HCT116 (cell line): ENCODE measurements around the gene CREBL2. TPM values are rescaled to one million over a fixed set of nuclear protein-coding genes. Genes with fewer than 3 reads are reported as not detected.

ENCODE experiments used
- ATAC-seq: fragments of 200-7000 bp; cut with Tn5 transposase; 2 replicates; pipeline ENCODE4 v1.9.1; 2020; ENCODE audit warnings: mild to moderate bottlenecking, moderate library complexity
- BruUV-seq: library from RNA; stranded (reverse); fragments of 400-500 nt; replicated peaks from 2 replicates; lab custom pipeline; 2021; lab: Mats Ljungman, UMichigan
- CTCF ChIA-PET: fragments of 300-600 bp; sonication (Branson Sonifier 250); formaldehyde crosslinking; loops from one replicate; lab custom pipeline; 2021; ENCODE audit warnings: antibody characterized with exemption; lab: Charles Lee
- POLR2A ChIA-PET: fragments of 300-600, 350-600 bp; sonication (Branson Sonifier 250); formaldehyde crosslinking; loops from one replicate; lab custom pipeline; 2021; ENCODE audit warnings: antibody characterized with exemption; lab: Charles Lee
- RAD21 ChIA-PET, 2 experiments: fragments of 300-600 bp; sonication (Branson Sonifier 250); formaldehyde crosslinking; loops; one replicate each; lab custom pipeline; 2023; ENCODE audit warnings: low total read pairs in 2 of 2; ENCODE audit not compliant: uncharacterized antibody in 2 of 2, unreplicated experiment in 2 of 2, low non-redundant PET in 1 of 2; lab: Charles Lee
- DNase-seq: peaks from one replicate; pipeline ENCODE4 v3.0.0-alpha.2; 2010; ENCODE audit warnings: low read depth, low spot score
- H2AFZ ChIP-seq: fragments of 200-600 bp; shearing (Covaris generic), sonication (generic); 2 replicates; pipeline ENCODE4 v1.6.1; 2017; ENCODE audit warnings: low read depth, mixed run types, mixed read lengths, antibody characterized with exemption, low read length; ENCODE audit not compliant: poor library complexity, severe bottlenecking
- H3K27ac ChIP-seq: 2 replicates; pipeline ENCODE4 v1.5.1; 2012; ENCODE audit warnings: low read depth, low read length
- H3K27me3 ChIP-seq: fragments of 200-600 bp; sonication (generic); 2 replicates; pipeline ENCODE4 v1.6.1; 2016; ENCODE audit warnings: mixed run types, low read length, mixed read lengths; ENCODE audit not compliant: insufficient read depth
- H3K36me3 ChIP-seq, 2 experiments: fragments of 200-500 bp in 1 of 2; fragments of 200-600 bp in 1 of 2; sonication (Bioruptor generic) in 1 of 2; sonication (generic) in 1 of 2; 2 replicates each; pipeline versions ENCODE4 v1.5.1 to v1.6.1; 2014 to 2016; ENCODE audit warnings: low read length in 2 of 2, inconsistent platforms in 1 of 2, mixed read lengths in 1 of 2, mixed run types in 1 of 2; ENCODE audit not compliant: insufficient read depth in 2 of 2, control insufficient read depth in 1 of 2
- H3K4me1 ChIP-seq, 2 experiments: fragments of 200-600 bp in 1 of 2; sonication (generic) in 1 of 2; 2 replicates each; pipeline versions ENCODE4 v1.5.1 to v1.6.1; 2012 to 2017; ENCODE audit warnings: low read length in 2 of 2, inconsistent platforms in 1 of 2, mild to moderate bottlenecking in 1 of 2, mixed read lengths in 1 of 2, mixed run types in 1 of 2, moderate library complexity in 1 of 2; ENCODE audit not compliant: insufficient read depth in 2 of 2, control insufficient read depth in 1 of 2
- H3K4me2 ChIP-seq: fragments of 200-600 bp; sonication (generic); 2 replicates; pipeline ENCODE4 v1.6.1; 2017; ENCODE audit warnings: mixed run types, low read length, mixed read lengths
- H3K4me3 ChIP-seq, 2 experiments: fragments of 200-600 bp in 1 of 2; sonication (generic) in 1 of 2; replicated peaks in 1 of 2; 2 replicates each; pipeline ENCODE4 v1.5.1; 2011 to 2016; ENCODE audit warnings: low read length in 2 of 2, control low read depth in 1 of 2, low read depth in 1 of 2, mild to moderate bottlenecking in 1 of 2, mixed read lengths in 1 of 2, mixed run types in 1 of 2
- H3K79me2 ChIP-seq: fragments of 200-600 bp; sonication (generic); 2 replicates; pipeline ENCODE4 v1.6.1; 2017; ENCODE audit warnings: mild to moderate bottlenecking, mixed run types, low read length, moderate library complexity, mixed read lengths; ENCODE audit not compliant: insufficient read depth
- H3K9ac ChIP-seq: fragments of 200-600 bp; sonication (generic); 2 replicates; pipeline ENCODE4 v1.6.1; 2016; ENCODE audit warnings: low read length, mixed read lengths
- H3K9me2 ChIP-seq: fragments of 200-600 bp; sonication (generic), shearing (Covaris generic); 2 replicates; pipeline ENCODE4 v1.6.1; 2017; ENCODE audit warnings: mixed run types, mild to moderate bottlenecking, moderate library complexity; ENCODE audit not compliant: insufficient read depth
- H3K9me3 ChIP-seq, 2 experiments: fragments of 200-500 bp in 1 of 2; fragments of 200-600 bp in 1 of 2; sonication (Bioruptor generic) in 1 of 2; sonication (generic) in 1 of 2; 2 replicates each; pipeline ENCODE4 v1.6.1; 2014 to 2017; ENCODE audit warnings: low read length in 2 of 2, mixed read lengths in 2 of 2, inconsistent platforms in 1 of 2, low read depth in 1 of 2, mild to moderate bottlenecking in 1 of 2, mixed run types in 1 of 2, moderate library complexity in 1 of 2; ENCODE audit not compliant: control insufficient read depth in 1 of 2, insufficient read depth in 1 of 2
- H4K20me1 ChIP-seq: fragments of 200-600 bp; sonication (generic), shearing (Covaris generic); 2 replicates; pipeline ENCODE4 v1.6.1; 2017; ENCODE audit warnings: mixed run types, mild to moderate bottlenecking, moderate library complexity; ENCODE audit not compliant: insufficient read depth
- CBX3 ChIP-seq: IDR thresholded peaks from 2 replicates; pipeline ENCODE4 v1.6.1; 2012; ENCODE audit warnings: low read depth
- CEBPB ChIP-seq: IDR thresholded peaks from 2 replicates; pipeline ENCODE4 v1.6.1; 2012; ENCODE audit warnings: low read depth
- ELF1 ChIP-seq: IDR thresholded peaks from 2 replicates; pipeline ENCODE4 v1.6.1; 2012; ENCODE audit warnings: low read depth, borderline replicate concordance
- EZH2 ChIP-seq: fragments of 200-600 bp; sonication (generic); IDR thresholded peaks from 2 replicates; pipeline ENCODE4 v1.6.1; 2017; ENCODE audit warnings: antibody characterized with exemption, mixed run types
- JUND ChIP-seq: IDR thresholded peaks from 2 replicates; pipeline ENCODE4 v1.6.1; 2012
- POLR2A ChIP-seq: IDR thresholded peaks from 2 replicates; pipeline ENCODE4 v1.7.0; 2011; ENCODE audit warnings: borderline replicate concordance; ENCODE audit not compliant: insufficient read depth, insufficient read length; ENCODE audit errors: extremely low read depth
- POLR2AphosphoS5 ChIP-seq: IDR thresholded peaks from 2 replicates; pipeline ENCODE4 v1.6.1; 2011; ENCODE audit warnings: mild to moderate bottlenecking, low read depth, low read length, moderate library complexity
- SRF ChIP-seq: IDR thresholded peaks from 2 replicates; pipeline ENCODE4 v1.6.1; 2012; ENCODE audit warnings: low read depth
- TCF7L2 ChIP-seq: IDR thresholded peaks from 2 replicates; pipeline ENCODE4 v1.7.0; 2011; ENCODE audit warnings: borderline replicate concordance, inconsistent platforms; ENCODE audit not compliant: insufficient read depth, insufficient read length; ENCODE audit errors: extremely low read depth
- ZFX ChIP-seq: fragments of 450-650 bp; IDR thresholded peaks from 2 replicates; pipeline ENCODE4 v1.6.1; 2017
- ZNF274 ChIP-seq: fragments of 200-500 bp; sonication (Bioruptor generic); IDR thresholded peaks from 2 replicates; pipeline ENCODE4 v1.6.1; 2014; ENCODE audit warnings: mild to moderate bottlenecking, low read depth, low read length, inconsistent platforms
- intact Hi-C: fragments of 100-400 bp; cut with micrococcal nuclease; formaldehyde crosslinking; loops from 2 replicates; pipeline ENCODE4 v1.10.0; 2022
- total RNA-seq: library from RNA; stranded (reverse); gene quantifications from one replicate; pipeline ENCODE4 v1.2.1, GENCODE V29; 2021; ENCODE audit not compliant: unreplicated experiment
- TF ChIP-seq, protein P1 (sequence below): IDR thresholded peaks from 2 replicates; pipeline ENCODE4 v1.6.1; 2012
- TF ChIP-seq, protein P2 (sequence below): IDR thresholded peaks from 2 replicates; pipeline ENCODE4 v1.6.1; 2012

Gene CREBL2
- total RNA-seq, 1 experiment from 2014 or later, result 11.3 TPM

DNA sequence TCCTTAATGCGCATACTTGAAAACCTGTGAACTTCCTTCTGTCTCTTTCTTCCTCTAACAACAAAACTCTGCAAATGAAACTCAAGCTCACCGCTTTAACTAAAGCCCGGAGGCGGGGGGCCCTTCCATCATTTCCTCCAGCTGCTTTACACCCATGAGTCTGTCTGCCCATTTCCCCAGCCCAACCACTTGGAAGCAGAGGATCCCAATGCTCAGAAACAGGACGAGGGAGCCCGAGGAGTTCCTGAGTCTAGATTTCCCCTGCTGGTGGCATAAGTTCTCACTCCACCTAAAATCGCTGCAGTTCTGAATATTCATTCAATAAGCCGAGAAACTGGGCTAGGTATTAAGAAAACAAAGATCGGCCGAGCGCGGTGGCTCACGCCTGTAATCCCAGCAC, 53.5 kb downstream of the CREBL2 start:
- H3K27ac ChIP-seq, result no peak overlapping the region
- intact Hi-C loops, result no loop called here
- no peaks in the 10 kb centered on the region for H3K79me2 ChIP-seq
- TF ChIP-seq ZNF274, result no peak
- no peak for TF ChIP-seq SRF
- TF ChIP-seq, all 23 proteins: peak for 0
- ChIA-PET RAD21 (no interaction called here), CTCF (no interaction called here), POLR2A (no interaction called here)
- Histone ChIP-seq H3K4me1 (no peaks in the 10 kb centered on the region), H3K27me3 (no peaks in the 10 kb centered on the region), H4K20me1 (no peaks in the 10 kb centered on the region), H2AFZ (no peak overlapping the region), H3K9me2 (no peaks in the 10 kb centered on the region), H3K9ac (no peak overlapping the region), H3K4me3 (no peak overlapping the region), H3K36me3 (no peaks in the 10 kb centered on the region), H3K9me3 (no peaks in the 10 kb centered on the region), H3K4me2 (no peak overlapping the region)
- BruUV-seq, result no TSS peak
- ATAC-seq (no peak), DNase-seq (no peak)

DNA sequence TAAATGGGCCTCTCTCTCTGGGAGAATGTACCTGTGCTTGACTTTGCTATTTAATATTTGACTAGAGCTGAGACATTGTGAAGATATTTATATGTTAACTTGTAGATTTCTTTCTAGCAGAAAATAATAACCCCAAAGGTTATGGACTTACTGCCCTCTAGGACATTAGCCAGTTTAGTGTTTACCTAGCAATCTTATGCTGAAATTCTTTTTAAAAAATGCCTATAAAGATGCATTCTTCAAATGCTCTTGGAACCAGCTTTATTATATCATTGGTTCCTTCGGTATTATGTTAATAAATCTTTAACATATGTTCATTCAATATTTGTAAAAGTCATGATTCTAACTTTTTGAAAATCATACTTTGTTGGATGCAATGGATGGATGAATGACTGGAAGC, 56.3 kb downstream of the CREBL2 start:
- RAD21 ChIA-PET, result no interaction called here
- BruUV-seq, result no TSS peak
- CTCF ChIA-PET, result interaction anchor here (2.1 kb wide), 1 partner anchor 12 kb away, joined by 5 read pairs; no protein-coding TSS in a partner anchor
- Histone ChIP-seq H3K4me3 (no peak overlapping the region), H3K27me3 (no peaks in the 10 kb centered on the region), H2AFZ (no peak overlapping the region), H3K9ac (no peak overlapping the region), H3K36me3 (no peaks in the 10 kb centered on the region), H3K9me2 (no peaks in the 10 kb centered on the region), H3K27ac (no peak overlapping the region), H3K4me1 (peaks cover 2 to 13% of the 10 kb centered on the region in 2 experiments; a peak in 3 of 4 replicates), H3K4me2 (no peak overlapping the region), H3K79me2 (no peaks in the 10 kb centered on the region), H4K20me1 (no peaks in the 10 kb centered on the region), H3K9me3 (no peaks in the 10 kb centered on the region)
- TF ChIP-seq CBX3, result no peak
- no peak for TF ChIP-seq ZFX
- TF ChIP-seq ELF1, result no peak
- TF ChIP-seq EZH2, result no peak
- TF ChIP-seq, protein P1, sequence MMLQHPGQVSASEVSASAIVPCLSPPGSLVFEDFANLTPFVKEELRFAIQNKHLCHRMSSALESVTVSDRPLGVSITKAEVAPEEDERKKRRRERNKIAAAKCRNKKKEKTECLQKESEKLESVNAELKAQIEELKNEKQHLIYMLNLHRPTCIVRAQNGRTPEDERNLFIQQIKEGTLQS, result no peak
- no peak for TF ChIP-seq POLR2AphosphoS5
- TF ChIP-seq POLR2A, result no peak
- no peak for TF ChIP-seq JUND
- TF ChIP-seq, protein P2, sequence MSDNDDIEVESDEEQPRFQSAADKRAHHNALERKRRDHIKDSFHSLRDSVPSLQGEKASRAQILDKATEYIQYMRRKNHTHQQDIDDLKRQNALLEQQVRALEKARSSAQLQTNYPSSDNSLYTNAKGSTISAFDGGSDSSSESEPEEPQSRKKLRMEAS, result no peak
- TF ChIP-seq CEBPB, result no peak
- TF ChIP-seq TCF7L2, result no peak
- POLR2A ChIA-PET, result no interaction called here
- ATAC-seq, result no peak
- DNase-seq, result no peak
- intact Hi-C loops, result no loop called here
